ENCODE measurements around the gene TMEM219.

- TF ChIP-seq, protein P1, sequence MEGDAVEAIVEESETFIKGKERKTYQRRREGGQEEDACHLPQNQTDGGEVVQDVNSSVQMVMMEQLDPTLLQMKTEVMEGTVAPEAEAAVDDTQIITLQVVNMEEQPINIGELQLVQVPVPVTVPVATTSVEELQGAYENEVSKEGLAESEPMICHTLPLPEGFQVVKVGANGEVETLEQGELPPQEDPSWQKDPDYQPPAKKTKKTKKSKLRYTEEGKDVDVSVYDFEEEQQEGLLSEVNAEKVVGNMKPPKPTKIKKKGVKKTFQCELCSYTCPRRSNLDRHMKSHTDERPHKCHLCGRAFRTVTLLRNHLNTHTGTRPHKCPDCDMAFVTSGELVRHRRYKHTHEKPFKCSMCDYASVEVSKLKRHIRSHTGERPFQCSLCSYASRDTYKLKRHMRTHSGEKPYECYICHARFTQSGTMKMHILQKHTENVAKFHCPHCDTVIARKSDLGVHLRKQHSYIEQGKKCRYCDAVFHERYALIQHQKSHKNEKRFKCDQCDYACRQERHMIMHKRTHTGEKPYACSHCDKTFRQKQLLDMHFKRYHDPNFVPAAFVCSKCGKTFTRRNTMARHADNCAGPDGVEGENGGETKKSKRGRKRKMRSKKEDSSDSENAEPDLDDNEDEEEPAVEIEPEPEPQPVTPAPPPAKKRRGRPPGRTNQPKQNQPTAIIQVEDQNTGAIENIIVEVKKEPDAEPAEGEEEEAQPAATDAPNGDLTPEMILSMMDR (conservative IDR thresholded peaks at IDR 0.05 in 1 of 2, IDR thresholded peaks at IDR 0.05 in 1 of 2; ENCODE audit: low read depth in 1 of 2, low read length in 2 of 2), result no peak
- no peak for TF ChIP-seq EZH2 (IDR thresholded peaks at IDR 0.05; ENCODE audit: low read length, missing control alignments)
Measured at GRCh38 chr16:29984764-29985147, 22.9 kb downstream of the TMEM219 start.
